HCT116 (cell line): ENCODE measurements around the gene S100A7A. TPM values are rescaled to one million over a fixed set of nuclear protein-coding genes. Genes with fewer than 3 reads are reported as not detected.

Experiments
- ATAC-seq: fragments of 200-7000 bp; cut with Tn5 transposase; 2 replicates; pipeline ENCODE4 v1.9.1; 2020; ENCODE audit warnings: mild to moderate bottlenecking, moderate library complexity
- BruUV-seq: library from RNA; stranded (reverse); fragments of 400-500 nt; replicated peaks from 2 replicates; lab custom pipeline; 2021; lab: Mats Ljungman, UMichigan
- CTCF ChIA-PET: fragments of 300-600 bp; sonication (Branson Sonifier 250); formaldehyde crosslinking; loops from one replicate; lab custom pipeline; 2021; ENCODE audit warnings: antibody characterized with exemption; lab: Charles Lee
- POLR2A ChIA-PET: fragments of 300-600, 350-600 bp; sonication (Branson Sonifier 250); formaldehyde crosslinking; loops from one replicate; lab custom pipeline; 2021; ENCODE audit warnings: antibody characterized with exemption; lab: Charles Lee
- RAD21 ChIA-PET, 2 experiments: fragments of 300-600 bp; sonication (Branson Sonifier 250); formaldehyde crosslinking; loops; one replicate each; lab custom pipeline; 2023; ENCODE audit warnings: low total read pairs in 2 of 2; ENCODE audit not compliant: uncharacterized antibody in 2 of 2, unreplicated experiment in 2 of 2, low non-redundant PET in 1 of 2; lab: Charles Lee
- DNase-seq: peaks from one replicate; pipeline ENCODE4 v3.0.0-alpha.2; 2010; ENCODE audit warnings: low read depth, low spot score
- H2AFZ ChIP-seq: fragments of 200-600 bp; shearing (Covaris generic), sonication (generic); 2 replicates; pipeline ENCODE4 v1.6.1; 2017; ENCODE audit warnings: low read depth, mixed run types, mixed read lengths, antibody characterized with exemption, low read length; ENCODE audit not compliant: poor library complexity, severe bottlenecking
- H3K27ac ChIP-seq: 2 replicates; pipeline ENCODE4 v1.5.1; 2012; ENCODE audit warnings: low read depth, low read length
- H3K27me3 ChIP-seq: fragments of 200-600 bp; sonication (generic); 2 replicates; pipeline ENCODE4 v1.6.1; 2016; ENCODE audit warnings: mixed run types, low read length, mixed read lengths; ENCODE audit not compliant: insufficient read depth
- H3K36me3 ChIP-seq, 2 experiments: fragments of 200-500 bp in 1 of 2; fragments of 200-600 bp in 1 of 2; sonication (Bioruptor generic) in 1 of 2; sonication (generic) in 1 of 2; 2 replicates each; pipeline versions ENCODE4 v1.5.1 to v1.6.1; 2014 to 2016; ENCODE audit warnings: low read length in 2 of 2, inconsistent platforms in 1 of 2, mixed read lengths in 1 of 2, mixed run types in 1 of 2; ENCODE audit not compliant: insufficient read depth in 2 of 2, control insufficient read depth in 1 of 2
- H3K4me1 ChIP-seq, 2 experiments: fragments of 200-600 bp in 1 of 2; sonication (generic) in 1 of 2; 2 replicates each; pipeline versions ENCODE4 v1.5.1 to v1.6.1; 2012 to 2017; ENCODE audit warnings: low read length in 2 of 2, inconsistent platforms in 1 of 2, mild to moderate bottlenecking in 1 of 2, mixed read lengths in 1 of 2, mixed run types in 1 of 2, moderate library complexity in 1 of 2; ENCODE audit not compliant: insufficient read depth in 2 of 2, control insufficient read depth in 1 of 2
- H3K4me2 ChIP-seq: fragments of 200-600 bp; sonication (generic); 2 replicates; pipeline ENCODE4 v1.6.1; 2017; ENCODE audit warnings: mixed run types, low read length, mixed read lengths
- H3K4me3 ChIP-seq, 2 experiments: fragments of 200-600 bp in 1 of 2; sonication (generic) in 1 of 2; replicated peaks in 1 of 2; 2 replicates each; pipeline ENCODE4 v1.5.1; 2011 to 2016; ENCODE audit warnings: low read length in 2 of 2, control low read depth in 1 of 2, low read depth in 1 of 2, mild to moderate bottlenecking in 1 of 2, mixed read lengths in 1 of 2, mixed run types in 1 of 2
- H3K79me2 ChIP-seq: fragments of 200-600 bp; sonication (generic); 2 replicates; pipeline ENCODE4 v1.6.1; 2017; ENCODE audit warnings: mild to moderate bottlenecking, mixed run types, low read length, moderate library complexity, mixed read lengths; ENCODE audit not compliant: insufficient read depth
- H3K9ac ChIP-seq: fragments of 200-600 bp; sonication (generic); 2 replicates; pipeline ENCODE4 v1.6.1; 2016; ENCODE audit warnings: low read length, mixed read lengths
- H3K9me2 ChIP-seq: fragments of 200-600 bp; sonication (generic), shearing (Covaris generic); 2 replicates; pipeline ENCODE4 v1.6.1; 2017; ENCODE audit warnings: mixed run types, mild to moderate bottlenecking, moderate library complexity; ENCODE audit not compliant: insufficient read depth
- H3K9me3 ChIP-seq, 2 experiments: fragments of 200-500 bp in 1 of 2; fragments of 200-600 bp in 1 of 2; sonication (Bioruptor generic) in 1 of 2; sonication (generic) in 1 of 2; 2 replicates each; pipeline ENCODE4 v1.6.1; 2014 to 2017; ENCODE audit warnings: low read length in 2 of 2, mixed read lengths in 2 of 2, inconsistent platforms in 1 of 2, low read depth in 1 of 2, mild to moderate bottlenecking in 1 of 2, mixed run types in 1 of 2, moderate library complexity in 1 of 2; ENCODE audit not compliant: control insufficient read depth in 1 of 2, insufficient read depth in 1 of 2
- H4K20me1 ChIP-seq: fragments of 200-600 bp; sonication (generic), shearing (Covaris generic); 2 replicates; pipeline ENCODE4 v1.6.1; 2017; ENCODE audit warnings: mixed run types, mild to moderate bottlenecking, moderate library complexity; ENCODE audit not compliant: insufficient read depth
- EGR1 ChIP-seq: IDR thresholded peaks from 2 replicates; pipeline ENCODE4 v1.6.1; 2012; ENCODE audit warnings: low read depth
- ELF1 ChIP-seq: IDR thresholded peaks from 2 replicates; pipeline ENCODE4 v1.6.1; 2012; ENCODE audit warnings: low read depth, borderline replicate concordance
- POLR2A ChIP-seq: IDR thresholded peaks from 2 replicates; pipeline ENCODE4 v1.7.0; 2011; ENCODE audit warnings: borderline replicate concordance; ENCODE audit not compliant: insufficient read depth, insufficient read length; ENCODE audit errors: extremely low read depth
- TCF7L2 ChIP-seq: IDR thresholded peaks from 2 replicates; pipeline ENCODE4 v1.7.0; 2011; ENCODE audit warnings: borderline replicate concordance, inconsistent platforms; ENCODE audit not compliant: insufficient read depth, insufficient read length; ENCODE audit errors: extremely low read depth
- intact Hi-C: fragments of 100-400 bp; cut with micrococcal nuclease; formaldehyde crosslinking; loops from 2 replicates; pipeline ENCODE4 v1.10.0; 2022
- total RNA-seq: library from RNA; stranded (reverse); gene quantifications from one replicate; pipeline ENCODE4 v1.2.1, GENCODE V29; 2021; ENCODE audit not compliant: unreplicated experiment
- TF ChIP-seq, protein P1 (sequence below), 3 experiments: fragments of 200-600 bp in 1 of 3; sonication (generic) in 1 of 3; IDR thresholded peaks in 2 of 3; conservative IDR thresholded peaks in 1 of 3; 2 replicates each; pipeline ENCODE4 v1.5.1; 2012 to 2017; ENCODE audit warnings: low read depth in 2 of 3, low read length in 2 of 3, antibody characterized with exemption in 1 of 3, borderline replicate concordance in 1 of 3, control low read depth in 1 of 3, mild to moderate bottlenecking in 1 of 3, mixed read lengths in 1 of 3, mixed run types in 1 of 3, moderate library complexity in 1 of 3; ENCODE audit not compliant: insufficient read depth in 1 of 3

S100A7A gene
- total RNA-seq, 1 experiment from 2014 or later: not detected

DNA sequence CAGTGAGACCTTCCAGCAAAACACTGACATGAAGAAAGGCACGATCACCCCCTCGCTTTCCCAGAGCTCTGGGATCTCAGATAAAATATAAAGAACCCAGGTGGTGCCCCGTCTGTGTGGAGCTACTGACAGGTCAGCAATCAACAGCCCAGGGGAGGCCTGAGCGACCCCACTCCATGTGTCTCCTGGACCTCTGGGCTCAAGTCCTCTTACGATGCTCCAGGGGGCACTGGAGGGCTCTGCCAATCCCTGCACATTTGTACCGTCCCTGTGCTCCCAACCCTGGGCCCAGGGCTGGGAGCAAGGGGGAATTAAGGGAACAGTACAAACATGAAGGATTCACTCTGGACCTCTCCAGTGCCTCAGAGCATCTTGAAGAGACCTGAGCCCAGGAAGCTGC, 12.5 kb downstream of the S100A7A start:
- intact Hi-C loops: no loop called here
- ATAC-seq (peak; percentile 53; the same call in 1 of the 2 replicates), DNase-seq (no peak)
- ChIA-PET CTCF (no interaction called here), RAD21 (no interaction called here), POLR2A (no interaction called here)
- Histone ChIP-seq H2AFZ (no peak overlapping the region), H3K4me1 (no peaks in the 10 kb centered on the region), H3K36me3 (no peaks in the 10 kb centered on the region), H3K4me2 (no peak overlapping the region), H3K79me2 (no peaks in the 10 kb centered on the region), H3K9ac (no peak overlapping the region), H3K27ac (no peak overlapping the region), H3K27me3 (peaks cover 93% of the 10 kb centered on the region), H4K20me1 (no peaks in the 10 kb centered on the region), H3K9me3 (no peaks in the 10 kb centered on the region), H3K9me2 (no peaks in the 10 kb centered on the region), H3K4me3 (no peak overlapping the region)
- TF ChIP-seq, protein P1, sequence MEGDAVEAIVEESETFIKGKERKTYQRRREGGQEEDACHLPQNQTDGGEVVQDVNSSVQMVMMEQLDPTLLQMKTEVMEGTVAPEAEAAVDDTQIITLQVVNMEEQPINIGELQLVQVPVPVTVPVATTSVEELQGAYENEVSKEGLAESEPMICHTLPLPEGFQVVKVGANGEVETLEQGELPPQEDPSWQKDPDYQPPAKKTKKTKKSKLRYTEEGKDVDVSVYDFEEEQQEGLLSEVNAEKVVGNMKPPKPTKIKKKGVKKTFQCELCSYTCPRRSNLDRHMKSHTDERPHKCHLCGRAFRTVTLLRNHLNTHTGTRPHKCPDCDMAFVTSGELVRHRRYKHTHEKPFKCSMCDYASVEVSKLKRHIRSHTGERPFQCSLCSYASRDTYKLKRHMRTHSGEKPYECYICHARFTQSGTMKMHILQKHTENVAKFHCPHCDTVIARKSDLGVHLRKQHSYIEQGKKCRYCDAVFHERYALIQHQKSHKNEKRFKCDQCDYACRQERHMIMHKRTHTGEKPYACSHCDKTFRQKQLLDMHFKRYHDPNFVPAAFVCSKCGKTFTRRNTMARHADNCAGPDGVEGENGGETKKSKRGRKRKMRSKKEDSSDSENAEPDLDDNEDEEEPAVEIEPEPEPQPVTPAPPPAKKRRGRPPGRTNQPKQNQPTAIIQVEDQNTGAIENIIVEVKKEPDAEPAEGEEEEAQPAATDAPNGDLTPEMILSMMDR (IDR thresholded peaks at IDR 0.05 in 2 of 3, conservative IDR thresholded peaks at IDR 0.05 in 1 of 3; ENCODE audit: borderline replicate concordance in 1 of 3, insufficient read depth in 1 of 3, low read depth in 2 of 3, low read length in 2 of 3): peak in 2 of 3 experiments; percentile 19 to 21; a peak in 2 of 6 replicates
- no peak for TF ChIP-seq TCF7L2
- no TSS peak for BruUV-seq

DNA sequence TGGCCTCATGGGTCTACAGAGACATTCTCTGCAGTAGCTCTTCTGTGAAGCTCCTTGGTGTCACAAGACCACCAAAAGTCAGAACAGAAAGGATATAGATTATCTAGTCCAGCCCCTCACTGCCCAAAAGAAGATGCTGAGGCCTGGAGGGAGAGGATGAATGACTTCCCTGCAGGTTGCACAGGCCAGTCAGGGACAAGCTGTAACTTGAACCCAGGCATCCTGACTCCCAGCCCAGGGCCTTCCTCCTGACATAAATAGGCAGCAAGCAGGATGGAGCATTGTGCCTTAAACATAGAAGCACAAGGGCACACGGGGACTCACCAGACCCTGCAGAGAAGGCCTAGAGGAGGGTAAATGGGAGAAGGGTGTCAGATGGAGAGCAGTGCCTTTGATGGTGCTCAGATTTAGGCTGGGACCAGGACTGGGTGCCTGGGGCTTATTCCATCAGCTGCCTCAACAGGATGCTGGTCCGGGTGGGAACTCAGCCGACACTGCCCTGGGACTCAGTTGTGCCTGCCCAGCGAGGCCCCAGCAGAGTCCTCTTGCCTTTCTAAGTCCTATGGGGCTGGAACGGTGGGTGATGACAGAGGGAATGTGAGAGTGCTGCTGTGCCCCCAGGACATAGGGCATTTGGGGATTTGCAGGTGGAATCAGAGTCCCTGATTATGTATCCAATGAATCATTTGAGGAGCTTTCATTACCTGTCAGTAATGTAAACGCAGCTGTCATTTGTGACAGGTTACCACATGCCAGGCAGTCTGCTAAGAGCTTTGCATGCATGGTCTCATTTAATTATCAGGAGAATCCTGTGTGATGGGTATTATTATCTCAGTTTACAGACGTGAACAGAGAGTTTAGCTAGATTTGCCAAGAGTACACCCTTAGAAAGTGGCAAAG, 13.2 kb downstream of the S100A7A start:
- Histone ChIP-seq H3K9ac (no peak overlapping the region), H3K27ac (no peak overlapping the region), H3K9me2 (no peaks in the 10 kb centered on the region), H4K20me1 (no peaks in the 10 kb centered on the region), H3K9me3 (no peaks in the 10 kb centered on the region), H2AFZ (no peak overlapping the region), H3K27me3 (peaks cover 93% of the 10 kb centered on the region), H3K36me3 (no peaks in the 10 kb centered on the region), H3K4me1 (no peaks in the 10 kb centered on the region), H3K4me3 (no peak overlapping the region), H3K79me2 (no peaks in the 10 kb centered on the region), H3K4me2 (no peak overlapping the region)
- TF ChIP-seq POLR2A (no peak), ELF1 (no peak), EGR1 (no peak)
- ChIA-PET RAD21 (no interaction called here), CTCF (no interaction called here), POLR2A (no interaction called here)
- intact Hi-C loops: no loop called here
- no peak for ATAC-seq
- DNase-seq: no peak
- no TSS peak for BruUV-seq
